NCI-H2081 treated with DMSO at 0.1 percent for 48 hours (cell line): Measurements from ENCODE around the gene RBM10.

ENCODE experiments used
- DNase-seq: peaks from one replicate; lab custom pipeline; 2025; lab: John Stamatoyannopoulos, UW

Gene RBM10

GRCh38 chrX:47221756-47222155, 76.7 kb downstream of the RBM10 start:
- no peak for DNase-seq

GRCh38 chrX:47222751-47223350, 77.8 kb downstream of the RBM10 start:
- DNase-seq = no peak

DNA sequence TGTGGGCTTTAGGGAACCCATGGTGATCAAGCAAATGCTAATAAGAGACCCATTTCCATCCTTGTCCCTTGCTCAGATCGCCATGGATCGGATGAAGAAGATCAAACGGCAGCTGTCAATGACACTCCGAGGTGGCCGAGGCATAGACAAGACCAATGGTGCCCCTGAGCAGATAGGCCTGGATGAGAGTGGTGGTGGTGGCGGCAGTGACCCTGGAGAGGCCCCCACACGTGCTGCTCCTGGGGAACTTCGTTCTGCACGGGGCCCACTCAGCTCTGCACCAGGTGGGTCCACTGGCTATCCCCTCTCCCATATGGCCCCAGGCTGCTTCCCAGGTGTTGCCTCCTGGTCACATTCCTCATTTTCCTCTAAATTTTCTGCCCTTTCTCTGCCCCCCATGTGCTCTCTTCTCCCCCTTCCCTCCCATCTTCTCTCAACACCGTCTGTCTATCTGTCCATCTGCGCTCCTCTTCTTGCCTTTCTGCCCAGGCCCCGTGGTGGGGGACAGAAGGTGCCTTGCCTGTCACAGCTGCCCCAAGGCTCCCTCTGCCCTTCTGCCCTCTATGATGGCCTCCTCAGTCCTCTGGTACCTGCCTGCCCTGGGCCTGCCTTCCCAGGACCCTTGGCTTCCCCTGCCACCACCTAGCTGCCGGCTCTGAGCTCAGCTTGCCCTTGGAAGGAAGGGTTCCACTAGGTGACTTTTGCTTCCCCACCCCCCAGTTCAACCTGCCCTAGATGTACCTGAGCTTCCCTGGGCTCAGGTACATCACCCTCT, 78.6 kb downstream of the RBM10 start:
- DNase-seq = no peak

- DNase-seq = no peak
Observed at GRCh38 chrX:47224266-47224895, 79.4 kb downstream of the RBM10 start.

DNA sequence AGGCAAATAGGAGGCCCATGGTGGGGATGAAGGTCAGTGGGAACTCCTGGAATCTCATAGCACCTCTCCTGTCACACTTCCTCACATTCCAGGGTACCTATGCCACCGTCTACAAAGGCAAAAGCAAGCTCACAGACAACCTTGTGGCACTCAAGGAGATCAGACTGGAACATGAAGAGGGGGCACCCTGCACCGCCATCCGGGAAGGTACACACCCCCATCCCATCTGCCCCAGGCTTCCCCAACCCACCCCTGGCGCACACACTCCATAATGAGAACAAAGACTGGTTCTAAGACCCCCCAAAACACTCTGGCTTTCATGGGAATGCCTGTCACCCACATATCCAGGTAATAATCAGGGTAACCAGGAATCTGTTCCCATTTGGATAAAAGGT, 79.9 kb downstream of the RBM10 start:
- DNase-seq = no peak

DNA sequence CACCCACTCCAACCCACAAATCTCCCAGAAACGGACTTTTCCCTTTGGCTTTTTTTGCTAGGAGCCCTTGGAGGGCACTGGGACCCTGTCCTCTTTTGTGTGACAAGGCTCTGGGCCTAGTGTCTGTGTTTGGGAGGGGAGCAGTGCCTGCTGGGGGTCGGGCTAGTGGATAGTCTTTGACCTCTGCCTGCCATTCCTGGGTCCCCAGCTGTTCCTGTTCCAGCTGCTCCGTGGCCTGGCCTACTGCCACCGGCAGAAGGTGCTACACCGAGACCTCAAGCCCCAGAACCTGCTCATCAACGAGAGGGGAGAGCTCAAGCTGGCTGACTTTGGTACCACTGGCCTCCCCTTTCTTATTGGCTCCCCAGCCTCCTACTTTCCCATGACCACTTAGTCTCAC, 81.0 kb downstream of the RBM10 start:
- DNase-seq = no peak

GRCh38 chrX:47226531-47227333, 81.7 kb downstream of the RBM10 start:
- DNase-seq = no peak

GRCh38 chrX:47227334-47227583, 82.2 kb downstream of the RBM10 start:
- no peak for DNase-seq

- DNase-seq = no peak
Observed at GRCh38 chrX:47228550-47229270, 83.7 kb downstream of the RBM10 start.

- no peak for DNase-seq
Observed at GRCh38 chrX:47229427-47229826, 84.4 kb downstream of the RBM10 start.

- no peak for DNase-seq
Observed at GRCh38 chrX:47230136-47230868, 85.3 kb downstream of the RBM10 start.

GRCh38 chrX:47231167-47231566, 86.1 kb downstream of the RBM10 start:
- no peak for DNase-seq

- DNase-seq = no peak
Observed at GRCh38 chrX:47232197-47232802, 87.3 kb downstream of the RBM10 start.

- no peak for DNase-seq
Observed at GRCh38 chrX:47232803-47233332, 87.8 kb downstream of the RBM10 start, which contains the start of gene USP11. Gene USP11 (plus strand): TSS chrX:47233009. CDS start chrX:47233044, 35 bp downstream.

GRCh38 chrX:47233333-47234113, 88.5 kb downstream of the RBM10 start:
- peak; percentile 81 for DNase-seq

DNA sequence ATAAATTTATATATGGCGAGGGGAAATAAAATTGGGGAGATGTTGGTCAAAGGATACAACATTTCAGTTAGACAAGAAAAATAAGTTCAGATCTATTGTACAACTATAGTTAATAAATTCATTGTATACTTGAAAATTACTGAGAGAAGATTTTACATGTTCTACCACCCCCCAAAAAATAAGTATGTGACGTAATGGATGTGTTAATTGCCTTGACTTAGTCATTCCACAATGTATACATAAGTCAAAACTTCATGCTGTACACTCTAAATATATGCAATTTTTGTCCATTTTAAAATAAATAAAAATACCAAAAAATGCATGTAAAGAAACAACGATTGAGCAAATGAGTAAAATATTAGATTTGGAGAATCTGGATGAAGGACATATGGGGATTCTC, 89.6 kb downstream of the RBM10 start:
- no peak for DNase-seq

- DNase-seq = no peak
Observed at GRCh38 chrX:47235691-47236103, 90.7 kb downstream of the RBM10 start.
